Measurements from ENCODE around the gene CALML3.

DNA sequence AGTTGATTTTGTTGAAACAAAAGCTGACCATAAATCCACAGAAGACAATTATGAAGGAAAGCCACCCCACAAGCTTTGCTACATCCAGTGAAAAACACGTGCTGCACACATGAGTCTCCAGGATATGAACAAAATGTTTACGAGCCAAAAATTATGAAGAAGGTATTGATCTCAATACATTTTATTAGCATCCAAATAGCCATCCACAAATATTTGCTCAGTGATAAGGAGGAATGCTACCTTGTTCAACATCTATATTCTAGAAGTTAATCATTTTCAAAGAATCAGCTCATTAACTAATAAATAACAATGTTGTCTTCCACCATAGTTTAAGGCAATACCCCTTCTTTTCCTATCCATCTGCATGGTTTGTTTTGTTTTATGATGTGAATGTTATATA lies 42.7 kb downstream of the CALML3 start:
- TF ChIP-seq, protein P1, sequence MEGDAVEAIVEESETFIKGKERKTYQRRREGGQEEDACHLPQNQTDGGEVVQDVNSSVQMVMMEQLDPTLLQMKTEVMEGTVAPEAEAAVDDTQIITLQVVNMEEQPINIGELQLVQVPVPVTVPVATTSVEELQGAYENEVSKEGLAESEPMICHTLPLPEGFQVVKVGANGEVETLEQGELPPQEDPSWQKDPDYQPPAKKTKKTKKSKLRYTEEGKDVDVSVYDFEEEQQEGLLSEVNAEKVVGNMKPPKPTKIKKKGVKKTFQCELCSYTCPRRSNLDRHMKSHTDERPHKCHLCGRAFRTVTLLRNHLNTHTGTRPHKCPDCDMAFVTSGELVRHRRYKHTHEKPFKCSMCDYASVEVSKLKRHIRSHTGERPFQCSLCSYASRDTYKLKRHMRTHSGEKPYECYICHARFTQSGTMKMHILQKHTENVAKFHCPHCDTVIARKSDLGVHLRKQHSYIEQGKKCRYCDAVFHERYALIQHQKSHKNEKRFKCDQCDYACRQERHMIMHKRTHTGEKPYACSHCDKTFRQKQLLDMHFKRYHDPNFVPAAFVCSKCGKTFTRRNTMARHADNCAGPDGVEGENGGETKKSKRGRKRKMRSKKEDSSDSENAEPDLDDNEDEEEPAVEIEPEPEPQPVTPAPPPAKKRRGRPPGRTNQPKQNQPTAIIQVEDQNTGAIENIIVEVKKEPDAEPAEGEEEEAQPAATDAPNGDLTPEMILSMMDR (conservative IDR thresholded peaks at IDR 0.05; ENCODE audit: low read length): no peak
- no peak for TF ChIP-seq EZH2phosphoT487 (IDR thresholded peaks at IDR 0.05; ENCODE audit: borderline replicate concordance, low read depth, low read length)
